Measurements from ENCODE around the gene KLHL8.

DNA sequence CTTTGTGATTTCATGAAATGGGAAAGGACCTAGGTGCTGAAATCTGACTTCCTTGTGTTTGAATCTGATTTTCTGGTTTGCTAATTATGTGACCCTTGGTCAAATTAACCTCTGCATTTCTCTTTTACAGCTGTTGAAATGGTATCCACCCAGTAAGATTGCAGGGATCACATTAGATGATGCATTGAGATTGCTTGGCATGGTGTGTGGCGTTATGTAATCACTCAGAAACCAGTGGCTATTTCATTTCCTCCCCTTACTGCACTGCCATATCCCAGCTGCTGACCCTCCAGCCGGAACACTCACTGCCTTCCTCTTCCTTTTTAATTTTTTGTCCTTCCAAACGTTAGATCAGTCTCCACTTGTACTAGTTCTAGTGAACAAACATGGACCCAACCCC, 79.0 kb downstream of the KLHL8 start:
- TF ChIP-seq, protein P1, sequence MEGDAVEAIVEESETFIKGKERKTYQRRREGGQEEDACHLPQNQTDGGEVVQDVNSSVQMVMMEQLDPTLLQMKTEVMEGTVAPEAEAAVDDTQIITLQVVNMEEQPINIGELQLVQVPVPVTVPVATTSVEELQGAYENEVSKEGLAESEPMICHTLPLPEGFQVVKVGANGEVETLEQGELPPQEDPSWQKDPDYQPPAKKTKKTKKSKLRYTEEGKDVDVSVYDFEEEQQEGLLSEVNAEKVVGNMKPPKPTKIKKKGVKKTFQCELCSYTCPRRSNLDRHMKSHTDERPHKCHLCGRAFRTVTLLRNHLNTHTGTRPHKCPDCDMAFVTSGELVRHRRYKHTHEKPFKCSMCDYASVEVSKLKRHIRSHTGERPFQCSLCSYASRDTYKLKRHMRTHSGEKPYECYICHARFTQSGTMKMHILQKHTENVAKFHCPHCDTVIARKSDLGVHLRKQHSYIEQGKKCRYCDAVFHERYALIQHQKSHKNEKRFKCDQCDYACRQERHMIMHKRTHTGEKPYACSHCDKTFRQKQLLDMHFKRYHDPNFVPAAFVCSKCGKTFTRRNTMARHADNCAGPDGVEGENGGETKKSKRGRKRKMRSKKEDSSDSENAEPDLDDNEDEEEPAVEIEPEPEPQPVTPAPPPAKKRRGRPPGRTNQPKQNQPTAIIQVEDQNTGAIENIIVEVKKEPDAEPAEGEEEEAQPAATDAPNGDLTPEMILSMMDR (IDR thresholded peaks at IDR 0.05; ENCODE audit: insufficient read depth, low read length): no peak
- TF ChIP-seq, protein P2, sequence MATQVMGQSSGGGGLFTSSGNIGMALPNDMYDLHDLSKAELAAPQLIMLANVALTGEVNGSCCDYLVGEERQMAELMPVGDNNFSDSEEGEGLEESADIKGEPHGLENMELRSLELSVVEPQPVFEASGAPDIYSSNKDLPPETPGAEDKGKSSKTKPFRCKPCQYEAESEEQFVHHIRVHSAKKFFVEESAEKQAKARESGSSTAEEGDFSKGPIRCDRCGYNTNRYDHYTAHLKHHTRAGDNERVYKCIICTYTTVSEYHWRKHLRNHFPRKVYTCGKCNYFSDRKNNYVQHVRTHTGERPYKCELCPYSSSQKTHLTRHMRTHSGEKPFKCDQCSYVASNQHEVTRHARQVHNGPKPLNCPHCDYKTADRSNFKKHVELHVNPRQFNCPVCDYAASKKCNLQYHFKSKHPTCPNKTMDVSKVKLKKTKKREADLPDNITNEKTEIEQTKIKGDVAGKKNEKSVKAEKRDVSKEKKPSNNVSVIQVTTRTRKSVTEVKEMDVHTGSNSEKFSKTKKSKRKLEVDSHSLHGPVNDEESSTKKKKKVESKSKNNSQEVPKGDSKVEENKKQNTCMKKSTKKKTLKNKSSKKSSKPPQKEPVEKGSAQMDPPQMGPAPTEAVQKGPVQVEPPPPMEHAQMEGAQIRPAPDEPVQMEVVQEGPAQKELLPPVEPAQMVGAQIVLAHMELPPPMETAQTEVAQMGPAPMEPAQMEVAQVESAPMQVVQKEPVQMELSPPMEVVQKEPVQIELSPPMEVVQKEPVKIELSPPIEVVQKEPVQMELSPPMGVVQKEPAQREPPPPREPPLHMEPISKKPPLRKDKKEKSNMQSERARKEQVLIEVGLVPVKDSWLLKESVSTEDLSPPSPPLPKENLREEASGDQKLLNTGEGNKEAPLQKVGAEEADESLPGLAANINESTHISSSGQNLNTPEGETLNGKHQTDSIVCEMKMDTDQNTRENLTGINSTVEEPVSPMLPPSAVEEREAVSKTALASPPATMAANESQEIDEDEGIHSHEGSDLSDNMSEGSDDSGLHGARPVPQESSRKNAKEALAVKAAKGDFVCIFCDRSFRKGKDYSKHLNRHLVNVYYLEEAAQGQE (IDR thresholded peaks at IDR 0.05; ENCODE audit: insufficient replicate concordance, low read depth): no peak
- TF ChIP-seq POLR2AphosphoS5 (IDR thresholded peaks at IDR 0.05; ENCODE audit: low read depth): no peak

Measured in HL-60 (cell line).